Gastrocnemius medialis (tissue), 4 donors: ENCODE results near the gene TLR6. TPM values are rescaled to one million over a fixed set of nuclear protein-coding genes. Genes with fewer than 3 reads are reported as not detected.

Source experiments
- ATAC-seq, 2 donors: fragments of 150-250 bp; one replicate each; pipeline ENCODE4 v1.9.1; 2016
- DNase-seq, 2 donors: peaks; one replicate each; pipeline ENCODE4 v3.0.0-alpha.2; 2019
- H3K27ac ChIP-seq, 4 donors: fragments of 200-600 bp; sonication (generic); 1 replicate in 1 of 4; 2 replicates in 3 of 4; pipeline ENCODE4 v1.5.1; 2016 to 2018; ENCODE audit warnings: mild to moderate bottlenecking in 2 of 4, moderate library complexity in 1 of 4
- H3K27me3 ChIP-seq, 3 donors: fragments of 200-600 bp; sonication (generic) in 2 of 3; 1 replicate in 1 of 3; 2 replicates in 2 of 3; pipeline versions ENCODE4 v1.5.1 to v1.6.0; 2016 to 2019; ENCODE audit warnings: mild to moderate bottlenecking in 1 of 3, moderate library complexity in 1 of 3
- H3K36me3 ChIP-seq, 2 donors: fragments of 200-600 bp; sonication (generic) in 1 of 2; one replicate each; pipeline ENCODE4 v1.5.1; 2017 to 2018
- H3K4me1 ChIP-seq, 2 donors: fragments of 200-600 bp; sonication (generic) in 1 of 2; one replicate each; pipeline ENCODE4 v1.5.1; 2016 to 2017; ENCODE audit warnings: mild to moderate bottlenecking in 2 of 2
- H3K4me3 ChIP-seq, 4 donors: fragments of 200-600 bp; sonication (generic) in 3 of 4; 1 replicate in 1 of 4; 2 replicates in 3 of 4; pipeline ENCODE4 v1.5.1; 2016 to 2019; ENCODE audit warnings: mild to moderate bottlenecking in 2 of 4
- H3K9me3 ChIP-seq, 3 donors: fragments of 200-600 bp; sonication (generic) in 2 of 3; 1 replicate in 1 of 3; 2 replicates in 2 of 3; pipeline ENCODE4 v1.5.1; 2016 to 2019
- POLR2A ChIP-seq, 2 donors: fragments of 450-650 bp; IDR thresholded peaks; one replicate each; pipeline ENCODE4 v1.6.1; 2017; ENCODE audit warnings: antibody characterized with exemption in 2 of 2, mild to moderate bottlenecking in 2 of 2, moderate library complexity in 2 of 2
- in situ Hi-C, 4 donors: fragments of 200-750 bp; cut with MboI; loops; one replicate each; pipeline versions ENCODE4 v1.15.0 to v1.8.0; 2017; ENCODE audit warnings: low sequenced_read_pairs in 4 of 4
- intact Hi-C: fragments of 100-400 bp; cut with DNase I; formaldehyde crosslinking; loops from one replicate; pipeline ENCODE4 v1.15.1; 2023; ENCODE audit warnings: low total_unique reads
- total RNA-seq, 4 donors: library from RNA; depleted of rRNA; stranded (reverse); fragments of >200 nt; gene quantifications; one replicate each; pipeline versions ENCODE4 v1.1.0 to v1.2.3, GENCODE V29; 2016
- TF ChIP-seq, protein P1 (sequence below), 5 experiments: fragments of 450-650 bp in 3 of 5; fragments of 200-600 bp in 2 of 5; sonication (generic) in 2 of 5; IDR thresholded peaks in 4 of 5; conservative IDR thresholded peaks in 1 of 5; 1 replicate in 4 of 5; 2 replicates in 1 of 5; pipeline ENCODE4 v1.5.1; 2016 to 2019; ENCODE audit warnings: antibody characterized with exemption in 5 of 5, mild to moderate bottlenecking in 3 of 5, moderate library complexity in 3 of 5

The TLR6 gene
- total RNA-seq, 4 donors from 2014 or later: 0.29 to 0.75 (median 0.48) TPM

- no peaks in the 10 kb centered on the region for H3K9me3 ChIP-seq
- H3K4me3 ChIP-seq: no peak overlapping the region
- H3K4me1 ChIP-seq: no peaks in the 10 kb centered on the region
- DNase-seq: no peak
- no peak overlapping the region for H3K27ac ChIP-seq
- no peak for ATAC-seq
- in situ Hi-C loops (no loop called here), intact Hi-C loops (no loop called here)
- H3K27me3 ChIP-seq: no peaks in the 10 kb centered on the region
- no peaks in the 10 kb centered on the region for H3K36me3 ChIP-seq
- TF ChIP-seq, protein P1, sequence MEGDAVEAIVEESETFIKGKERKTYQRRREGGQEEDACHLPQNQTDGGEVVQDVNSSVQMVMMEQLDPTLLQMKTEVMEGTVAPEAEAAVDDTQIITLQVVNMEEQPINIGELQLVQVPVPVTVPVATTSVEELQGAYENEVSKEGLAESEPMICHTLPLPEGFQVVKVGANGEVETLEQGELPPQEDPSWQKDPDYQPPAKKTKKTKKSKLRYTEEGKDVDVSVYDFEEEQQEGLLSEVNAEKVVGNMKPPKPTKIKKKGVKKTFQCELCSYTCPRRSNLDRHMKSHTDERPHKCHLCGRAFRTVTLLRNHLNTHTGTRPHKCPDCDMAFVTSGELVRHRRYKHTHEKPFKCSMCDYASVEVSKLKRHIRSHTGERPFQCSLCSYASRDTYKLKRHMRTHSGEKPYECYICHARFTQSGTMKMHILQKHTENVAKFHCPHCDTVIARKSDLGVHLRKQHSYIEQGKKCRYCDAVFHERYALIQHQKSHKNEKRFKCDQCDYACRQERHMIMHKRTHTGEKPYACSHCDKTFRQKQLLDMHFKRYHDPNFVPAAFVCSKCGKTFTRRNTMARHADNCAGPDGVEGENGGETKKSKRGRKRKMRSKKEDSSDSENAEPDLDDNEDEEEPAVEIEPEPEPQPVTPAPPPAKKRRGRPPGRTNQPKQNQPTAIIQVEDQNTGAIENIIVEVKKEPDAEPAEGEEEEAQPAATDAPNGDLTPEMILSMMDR (IDR thresholded peaks at IDR 0.05 in 4 of 5, conservative IDR thresholded peaks at IDR 0.05 in 1 of 5): no peak
- no peak for TF ChIP-seq POLR2A (IDR thresholded peaks at IDR 0.05)
Observed at GRCh38 chr4:38834570-38834969, 22.0 kb downstream of the TLR6 start.

GRCh38 chr4:38832624-38833528 lies 23.7 kb downstream of the TLR6 start:
- no peaks in the 10 kb centered on the region for H3K27me3 ChIP-seq
- H3K27ac ChIP-seq: no peak overlapping the region
- TF ChIP-seq, protein P1 (IDR thresholded peaks at IDR 0.05 in 4 of 5, conservative IDR thresholded peaks at IDR 0.05 in 1 of 5): no peak
- no peak for TF ChIP-seq POLR2A (IDR thresholded peaks at IDR 0.05)
- H3K4me3 ChIP-seq: no peak overlapping the region
- DNase-seq: no peak
- no peaks in the 10 kb centered on the region for H3K36me3 ChIP-seq
- intact Hi-C loops: no loop called here
- no peaks in the 10 kb centered on the region for H3K4me1 ChIP-seq
- in situ Hi-C loops: no loop called here
- H3K9me3 ChIP-seq: no peaks in the 10 kb centered on the region
- ATAC-seq: no peak

DNA sequence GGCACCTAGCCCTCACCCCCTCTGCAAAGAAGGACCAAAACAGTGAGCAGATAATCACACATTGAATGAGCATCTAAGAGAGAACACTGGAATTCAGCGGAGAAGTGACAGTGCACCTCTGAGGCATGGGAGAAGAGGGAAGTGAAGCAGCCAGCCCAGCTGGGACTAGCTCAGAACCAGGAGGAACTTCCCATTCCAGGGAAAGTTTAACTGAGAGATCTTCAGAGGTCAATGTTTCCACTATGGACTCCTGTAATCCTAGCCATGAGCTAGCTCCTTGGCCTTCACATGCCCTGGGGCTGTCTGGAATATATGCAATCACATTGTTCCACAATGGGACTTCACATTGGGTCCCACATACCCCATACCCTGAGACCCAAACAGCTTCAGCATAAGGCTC lies 24.4 kb downstream of the TLR6 start:
- Histone ChIP-seq H3K27ac (no peak overlapping the region), H3K4me1 (no peaks in the 10 kb centered on the region), H3K9me3 (no peaks in the 10 kb centered on the region), H3K36me3 (no peaks in the 10 kb centered on the region), H3K27me3 (no peaks in the 10 kb centered on the region), H3K4me3 (no peak overlapping the region)
- ATAC-seq (no peak), DNase-seq (no peak)
- in situ Hi-C loops (no loop called here), intact Hi-C loops (no loop called here)
- TF ChIP-seq, protein P1 (IDR thresholded peaks at IDR 0.05 in 4 of 5, conservative IDR thresholded peaks at IDR 0.05 in 1 of 5): no peak
- no peak for TF ChIP-seq POLR2A (IDR thresholded peaks at IDR 0.05)

DNA sequence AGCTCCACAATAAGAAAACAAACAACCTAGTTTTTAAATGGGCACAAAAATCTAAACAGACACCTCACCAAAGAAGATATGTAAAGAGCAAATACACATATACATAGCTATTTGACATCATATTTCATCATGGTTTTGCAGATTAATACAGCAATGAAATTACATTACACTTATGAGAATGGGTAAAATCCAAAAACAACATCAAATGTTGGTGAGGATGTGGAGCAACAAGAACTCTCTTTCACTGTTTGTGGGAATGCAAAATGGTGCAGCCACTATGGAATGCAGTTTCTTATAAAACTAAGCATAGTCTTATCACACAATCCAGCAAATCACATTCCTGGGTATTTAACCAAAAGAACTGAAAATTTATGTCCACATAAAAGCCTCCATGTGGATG lies 25.0 kb downstream of the TLR6 start:
- Histone ChIP-seq H3K27ac (no peak overlapping the region), H3K4me3 (no peak overlapping the region), H3K27me3 (no peaks in the 10 kb centered on the region), H3K4me1 (no peaks in the 10 kb centered on the region), H3K36me3 (no peaks in the 10 kb centered on the region), H3K9me3 (no peaks in the 10 kb centered on the region)
- DNase-seq (no peak), ATAC-seq (no peak)
- in situ Hi-C loops: no loop called here
- TF ChIP-seq, protein P1 (IDR thresholded peaks at IDR 0.05 in 4 of 5, conservative IDR thresholded peaks at IDR 0.05 in 1 of 5): no peak
- TF ChIP-seq POLR2A (IDR thresholded peaks at IDR 0.05): no peak
- intact Hi-C loops: no loop called here
